OCI-LY7 (cell line): ENCODE data around the gene ARMC9.

Experiments
- EZH2phosphoT487 ChIP-seq: fragments of 200-600 bp; sonication (generic); IDR thresholded peaks from 2 replicates; pipeline ENCODE4 v1.6.1; 2018; ENCODE audit warnings: low read depth, borderline replicate concordance, mild to moderate bottlenecking, mixed run types, antibody characterized with exemption, low read length, moderate library complexity, mixed read lengths
- TF ChIP-seq, protein P1 (sequence below): fragments of 200-600 bp; sonication (generic); conservative IDR thresholded peaks from 2 replicates; pipeline ENCODE4 v1.5.1; 2014; ENCODE audit warnings: mild to moderate bottlenecking, antibody characterized with exemption, low read length, moderate library complexity, mixed read lengths

DNA sequence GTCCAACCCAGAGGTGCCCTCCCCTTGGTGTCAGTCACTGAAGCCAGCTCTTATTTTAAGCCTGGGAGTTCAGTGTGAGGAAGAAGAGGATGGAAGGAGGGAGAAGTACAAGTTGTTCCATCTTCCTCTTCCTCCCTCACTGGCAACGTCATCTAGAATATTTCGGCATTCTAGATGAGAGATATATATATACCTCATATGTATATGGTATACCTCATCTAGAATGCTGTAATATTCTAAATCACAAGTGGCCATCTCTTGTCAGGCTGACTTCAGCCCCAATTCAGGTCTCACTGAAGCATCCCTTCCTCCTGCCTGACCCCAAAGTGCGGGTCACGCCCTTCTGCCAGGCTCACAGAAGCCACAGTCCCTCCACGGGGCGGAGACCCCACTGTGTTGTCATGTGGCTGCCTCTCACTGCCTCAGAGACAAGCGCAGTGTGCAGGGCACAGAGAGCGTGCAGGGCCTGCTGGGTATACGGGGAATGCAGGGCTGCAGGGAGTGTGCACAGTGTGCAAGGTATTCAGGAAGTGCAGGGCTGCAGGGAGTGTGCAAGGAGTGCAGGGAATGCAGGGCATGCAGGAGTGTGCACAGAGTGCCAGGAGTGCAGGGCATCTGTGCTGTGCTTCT is 164.2 kb downstream of the ARMC9 start:
- TF ChIP-seq, protein P1, sequence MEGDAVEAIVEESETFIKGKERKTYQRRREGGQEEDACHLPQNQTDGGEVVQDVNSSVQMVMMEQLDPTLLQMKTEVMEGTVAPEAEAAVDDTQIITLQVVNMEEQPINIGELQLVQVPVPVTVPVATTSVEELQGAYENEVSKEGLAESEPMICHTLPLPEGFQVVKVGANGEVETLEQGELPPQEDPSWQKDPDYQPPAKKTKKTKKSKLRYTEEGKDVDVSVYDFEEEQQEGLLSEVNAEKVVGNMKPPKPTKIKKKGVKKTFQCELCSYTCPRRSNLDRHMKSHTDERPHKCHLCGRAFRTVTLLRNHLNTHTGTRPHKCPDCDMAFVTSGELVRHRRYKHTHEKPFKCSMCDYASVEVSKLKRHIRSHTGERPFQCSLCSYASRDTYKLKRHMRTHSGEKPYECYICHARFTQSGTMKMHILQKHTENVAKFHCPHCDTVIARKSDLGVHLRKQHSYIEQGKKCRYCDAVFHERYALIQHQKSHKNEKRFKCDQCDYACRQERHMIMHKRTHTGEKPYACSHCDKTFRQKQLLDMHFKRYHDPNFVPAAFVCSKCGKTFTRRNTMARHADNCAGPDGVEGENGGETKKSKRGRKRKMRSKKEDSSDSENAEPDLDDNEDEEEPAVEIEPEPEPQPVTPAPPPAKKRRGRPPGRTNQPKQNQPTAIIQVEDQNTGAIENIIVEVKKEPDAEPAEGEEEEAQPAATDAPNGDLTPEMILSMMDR = no peak
- no peak for TF ChIP-seq EZH2phosphoT487
